Neural crest cell (in vitro differentiated cells): ENCODE results near the gene NSD1. TPM values are rescaled to one million over a fixed set of nuclear protein-coding genes. Genes with fewer than 3 reads are reported as not detected.
"Not testable (repeated sequence)": the region's sequence is repeated elsewhere in the genome, so short reads cannot be mapped to it uniquely, and the experiment has no call there.

Experiments
- DNase-seq: peaks from one replicate; pipeline ENCODE4 v3.0.0; 2021; ENCODE audit warnings: low read depth, mixed read lengths, low spot score
- H3K27ac Mint-ChIP-seq: one replicate; pipeline ENCODE4 v1.8.0; 2021; ENCODE audit warnings: mild to moderate bottlenecking, mixed read lengths; ENCODE audit not compliant: unreplicated experiment
- H3K27me3 Mint-ChIP-seq: 2 replicates; pipeline ENCODE4 v1.8.0; 2021; ENCODE audit warnings: low read depth, mild to moderate bottlenecking, mixed read lengths
- H3K36me3 Mint-ChIP-seq: 2 replicates; pipeline ENCODE4 v1.8.0; 2021; ENCODE audit warnings: low read depth, mild to moderate bottlenecking, mixed read lengths
- H3K4me1 Mint-ChIP-seq: 2 replicates; pipeline ENCODE4 v1.8.0; 2021; ENCODE audit warnings: mixed read lengths
- H3K4me3 Mint-ChIP-seq: one replicate; pipeline ENCODE4 v1.8.0; 2021; ENCODE audit warnings: mild to moderate bottlenecking, mixed read lengths
- H3K9me3 Mint-ChIP-seq: 2 replicates; pipeline ENCODE4 v1.8.0; 2021; ENCODE audit warnings: mixed read lengths
- total RNA-seq: library from RNA; stranded (reverse); gene quantifications from 2 replicates; pipeline ENCODE4 v1.2.1, GENCODE V29; 2021
- TF ChIP-seq, protein P1 (sequence below): fragments of 200-600 bp; sonication (generic); conservative IDR thresholded peaks from 2 replicates; pipeline ENCODE4 v1.5.0; 2021; ENCODE audit warnings: antibody characterized with exemption, mild to moderate bottlenecking

NSD1 gene
- total RNA-seq, 1 donor from 2014 or later: 122 TPM

GRCh38 chr5:177142778-177143177 lies 9.2 kb downstream of the NSD1 start:
- peaks cover 22% of the 10 kb centered on the region for H3K36me3 Mint-ChIP-seq
- H3K9me3 Mint-ChIP-seq: no peaks in the 10 kb centered on the region
- TF ChIP-seq, protein P1, sequence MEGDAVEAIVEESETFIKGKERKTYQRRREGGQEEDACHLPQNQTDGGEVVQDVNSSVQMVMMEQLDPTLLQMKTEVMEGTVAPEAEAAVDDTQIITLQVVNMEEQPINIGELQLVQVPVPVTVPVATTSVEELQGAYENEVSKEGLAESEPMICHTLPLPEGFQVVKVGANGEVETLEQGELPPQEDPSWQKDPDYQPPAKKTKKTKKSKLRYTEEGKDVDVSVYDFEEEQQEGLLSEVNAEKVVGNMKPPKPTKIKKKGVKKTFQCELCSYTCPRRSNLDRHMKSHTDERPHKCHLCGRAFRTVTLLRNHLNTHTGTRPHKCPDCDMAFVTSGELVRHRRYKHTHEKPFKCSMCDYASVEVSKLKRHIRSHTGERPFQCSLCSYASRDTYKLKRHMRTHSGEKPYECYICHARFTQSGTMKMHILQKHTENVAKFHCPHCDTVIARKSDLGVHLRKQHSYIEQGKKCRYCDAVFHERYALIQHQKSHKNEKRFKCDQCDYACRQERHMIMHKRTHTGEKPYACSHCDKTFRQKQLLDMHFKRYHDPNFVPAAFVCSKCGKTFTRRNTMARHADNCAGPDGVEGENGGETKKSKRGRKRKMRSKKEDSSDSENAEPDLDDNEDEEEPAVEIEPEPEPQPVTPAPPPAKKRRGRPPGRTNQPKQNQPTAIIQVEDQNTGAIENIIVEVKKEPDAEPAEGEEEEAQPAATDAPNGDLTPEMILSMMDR: no peak
- no peak overlapping the region for H3K27ac Mint-ChIP-seq
- H3K4me1 Mint-ChIP-seq: peaks cover 19% of the 10 kb centered on the region
- H3K4me3 Mint-ChIP-seq: no peak overlapping the region
- no peaks in the 10 kb centered on the region for H3K27me3 Mint-ChIP-seq
- no peak for DNase-seq

GRCh38 chr5:177146891-177147638 lies 13.5 kb downstream of the NSD1 start:
- Mint-ChIP-seq H3K27ac (no peak overlapping the region), H3K36me3 (peaks cover 8% of the 10 kb centered on the region), H3K4me3 (no peak overlapping the region), H3K4me1 (no peaks in the 10 kb centered on the region), H3K27me3 (no peaks in the 10 kb centered on the region), H3K9me3 (no peaks in the 10 kb centered on the region)
- TF ChIP-seq, protein P1: no peak
- DNase-seq: no peak

DNA sequence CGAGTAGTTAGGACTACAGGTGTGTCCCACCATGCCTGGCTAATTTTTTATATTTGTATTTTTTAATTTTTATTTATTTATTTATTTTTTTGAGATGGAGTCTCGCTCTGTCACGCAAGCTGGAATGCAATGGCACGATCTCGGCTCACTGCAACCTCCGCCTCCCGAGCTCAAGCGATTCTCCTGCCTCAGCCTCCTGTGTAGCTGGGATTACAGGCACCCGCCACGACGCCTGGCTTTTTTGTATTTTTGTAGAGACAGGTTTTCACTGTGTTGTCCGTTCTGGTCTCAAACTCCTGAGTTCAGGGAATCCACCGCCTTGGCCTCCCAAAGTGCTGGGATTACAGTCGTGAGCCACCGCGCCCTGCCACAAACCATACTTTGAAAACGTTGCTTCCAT lies 16.5 kb downstream of the NSD1 start:
- not testable (repeated sequence) for H3K9me3 Mint-ChIP-seq, DNase-seq, H3K27me3 Mint-ChIP-seq, H3K4me3 Mint-ChIP-seq, H3K4me1 Mint-ChIP-seq, H3K27ac Mint-ChIP-seq, H3K36me3 Mint-ChIP-seq

DNA sequence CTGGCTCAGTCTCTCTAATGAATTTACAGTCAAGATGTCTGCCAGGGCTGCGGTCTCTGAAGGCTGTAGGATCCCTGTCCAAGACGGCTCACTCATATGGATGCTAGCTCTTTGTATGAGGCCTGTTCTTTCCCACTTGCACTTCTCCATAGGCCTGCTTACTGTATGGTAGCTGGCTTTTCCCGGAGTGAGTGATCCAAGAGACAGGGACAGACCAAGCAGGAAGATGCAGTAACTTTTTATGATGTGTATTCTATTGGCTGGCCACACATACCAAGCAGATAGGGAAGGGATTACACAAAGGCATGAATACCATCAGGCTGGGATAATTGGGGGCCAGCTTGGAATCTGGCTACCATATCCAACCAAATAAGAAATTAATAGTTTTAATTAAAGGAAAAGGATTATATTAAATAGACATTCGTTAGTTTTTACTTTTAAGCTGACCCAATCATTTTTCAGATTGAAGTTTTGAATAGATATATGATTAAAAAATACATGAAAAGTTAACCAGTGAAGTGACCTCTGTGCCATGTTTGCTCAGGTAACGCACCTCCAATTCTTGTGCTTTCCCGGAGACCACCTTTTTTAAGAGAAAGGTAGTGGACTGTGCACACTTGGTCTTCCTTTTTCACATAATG lies 20.6 kb downstream of the NSD1 start:
- no peaks in the 10 kb centered on the region for H3K9me3 Mint-ChIP-seq
- H3K27ac Mint-ChIP-seq: no peak overlapping the region
- TF ChIP-seq, protein P1: no peak
- H3K36me3 Mint-ChIP-seq: no peaks in the 10 kb centered on the region
- no peak overlapping the region for H3K4me3 Mint-ChIP-seq
- H3K4me1 Mint-ChIP-seq: no peaks in the 10 kb centered on the region
- no peak for DNase-seq
- H3K27me3 Mint-ChIP-seq: no peaks in the 10 kb centered on the region

DNA sequence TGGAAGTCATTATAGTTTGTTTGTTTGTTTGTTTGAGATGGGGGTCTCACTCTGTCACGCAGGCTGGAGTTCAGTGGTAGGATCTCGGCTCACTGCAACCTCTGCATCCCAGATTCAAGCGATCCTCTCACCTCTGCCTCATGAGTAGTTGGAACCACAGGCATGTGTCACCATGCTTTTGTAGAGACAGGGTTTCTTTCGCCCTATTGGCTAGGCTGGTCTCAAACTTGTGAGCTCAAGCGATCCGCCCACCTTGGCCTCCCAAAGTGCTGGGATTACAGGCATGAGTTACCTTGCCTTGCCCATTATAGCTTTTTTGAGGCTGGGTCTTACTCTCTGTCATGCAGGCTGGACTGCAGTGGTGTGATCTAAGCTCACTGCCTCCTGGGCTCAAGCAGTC lies 28.8 kb downstream of the NSD1 start:
- Mint-ChIP-seq H3K27me3 (no peaks in the 10 kb centered on the region), H3K27ac (no peak overlapping the region), H3K36me3 (peaks cover 3% of the 10 kb centered on the region), H3K4me3 (no peak overlapping the region), H3K9me3 (no peaks in the 10 kb centered on the region), H3K4me1 (no peaks in the 10 kb centered on the region)
- TF ChIP-seq, protein P1: no peak
- DNase-seq: no peak

DNA sequence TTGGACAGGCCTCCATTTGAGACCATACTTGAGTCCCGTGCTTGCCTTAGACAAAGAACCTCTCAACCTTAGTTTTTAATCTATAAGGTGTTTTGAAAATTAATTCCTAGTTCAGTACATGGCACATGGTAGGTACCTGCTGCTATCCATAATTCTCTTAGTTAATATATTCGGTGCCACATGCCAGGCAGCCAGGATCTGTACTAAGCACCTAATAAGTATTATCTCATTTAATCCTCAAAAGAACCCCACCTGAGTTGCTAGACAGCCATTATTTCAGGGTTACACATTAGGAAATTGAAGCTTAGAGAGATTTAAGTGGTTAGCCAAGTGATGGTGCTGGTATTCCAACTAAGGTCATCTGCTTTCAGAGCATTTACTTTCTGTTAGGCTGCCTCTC lies 29.9 kb downstream of the NSD1 start:
- peaks cover 3% of the 10 kb centered on the region for H3K36me3 Mint-ChIP-seq

More for the DNA sequence above, 29.9 kb downstream of the NSD1 start:
- TF ChIP-seq, protein P1: no peak
- Mint-ChIP-seq H3K4me3 (no peak overlapping the region), H3K4me1 (no peaks in the 10 kb centered on the region), H3K27me3 (no peaks in the 10 kb centered on the region), H3K9me3 (no peaks in the 10 kb centered on the region), H3K27ac (no peak overlapping the region)
- DNase-seq: no peak
